Measurements from ENCODE around the gene PPP2R2C.

PPP2R2C gene

DNA sequence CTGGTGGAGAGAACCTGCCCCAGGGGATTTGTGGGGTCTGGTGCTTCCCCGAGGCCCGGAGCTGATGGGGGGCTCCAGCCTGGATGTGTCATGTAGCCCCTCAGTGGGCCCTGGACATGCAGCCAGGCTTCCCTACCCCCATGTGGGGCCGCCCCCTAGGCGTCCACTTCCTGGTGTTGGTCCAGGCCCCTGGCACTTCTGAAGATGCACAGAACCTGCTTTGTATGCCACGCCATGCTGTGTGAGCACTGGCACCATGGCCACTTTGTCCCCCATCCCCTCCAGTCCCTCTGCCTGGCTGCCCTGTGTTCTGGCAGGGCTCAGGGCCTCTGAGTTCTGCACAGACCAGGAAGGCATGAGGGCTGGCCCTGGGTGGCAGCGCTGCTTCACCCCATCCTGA lies 173.6 kb downstream of the PPP2R2C start:
- DNase-seq: no peak

DNA sequence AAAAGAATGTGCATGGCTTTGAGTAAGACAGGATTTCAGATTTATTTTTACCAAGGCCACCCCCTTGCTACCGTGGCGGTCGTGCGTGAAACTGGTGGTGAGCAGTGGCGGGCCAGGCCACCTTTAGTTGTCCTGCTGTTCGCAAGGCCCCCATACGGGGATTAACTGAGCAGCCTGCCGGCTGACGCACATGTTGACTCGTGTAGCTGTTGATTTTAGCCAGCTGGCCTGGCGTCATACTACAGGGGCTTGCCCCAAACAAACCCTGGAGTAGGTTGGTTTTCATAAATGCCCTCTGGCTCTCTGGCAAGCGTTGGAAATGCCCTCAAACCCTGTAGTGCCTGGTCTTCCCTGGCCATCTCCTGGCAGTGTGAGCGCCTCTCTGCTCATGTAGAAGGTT lies 174.4 kb downstream of the PPP2R2C start:
- DNase-seq: no peak

- no peak for DNase-seq
These were observed 175.1 kb downstream of the PPP2R2C start for GRCh38 chr4:6297266-6297815.

DNA sequence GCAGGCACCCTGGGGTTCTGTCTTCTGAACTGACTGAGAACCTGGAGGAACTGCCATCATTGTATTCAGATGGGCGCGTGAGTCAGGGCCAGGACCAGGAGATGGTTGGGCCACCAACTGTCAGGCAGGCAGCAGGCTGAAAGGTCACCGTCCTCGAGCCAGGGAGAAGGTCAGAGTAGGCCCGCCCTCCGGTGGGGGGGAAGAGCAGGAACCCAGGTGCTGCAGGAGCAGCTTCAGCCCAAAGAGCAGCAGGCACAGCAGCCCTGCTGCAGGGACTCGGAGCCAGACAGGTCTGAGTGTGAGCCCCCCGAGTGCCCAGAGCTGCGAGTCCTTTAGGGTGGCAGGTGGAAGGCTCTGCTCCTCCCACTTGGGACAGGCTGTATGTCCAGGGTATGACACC lies 176.4 kb downstream of the PPP2R2C start:
- DNase-seq: no peak

GRCh38 chr4:6295495-6295894 lies 176.9 kb downstream of the PPP2R2C start:
- no peak for DNase-seq

DNA sequence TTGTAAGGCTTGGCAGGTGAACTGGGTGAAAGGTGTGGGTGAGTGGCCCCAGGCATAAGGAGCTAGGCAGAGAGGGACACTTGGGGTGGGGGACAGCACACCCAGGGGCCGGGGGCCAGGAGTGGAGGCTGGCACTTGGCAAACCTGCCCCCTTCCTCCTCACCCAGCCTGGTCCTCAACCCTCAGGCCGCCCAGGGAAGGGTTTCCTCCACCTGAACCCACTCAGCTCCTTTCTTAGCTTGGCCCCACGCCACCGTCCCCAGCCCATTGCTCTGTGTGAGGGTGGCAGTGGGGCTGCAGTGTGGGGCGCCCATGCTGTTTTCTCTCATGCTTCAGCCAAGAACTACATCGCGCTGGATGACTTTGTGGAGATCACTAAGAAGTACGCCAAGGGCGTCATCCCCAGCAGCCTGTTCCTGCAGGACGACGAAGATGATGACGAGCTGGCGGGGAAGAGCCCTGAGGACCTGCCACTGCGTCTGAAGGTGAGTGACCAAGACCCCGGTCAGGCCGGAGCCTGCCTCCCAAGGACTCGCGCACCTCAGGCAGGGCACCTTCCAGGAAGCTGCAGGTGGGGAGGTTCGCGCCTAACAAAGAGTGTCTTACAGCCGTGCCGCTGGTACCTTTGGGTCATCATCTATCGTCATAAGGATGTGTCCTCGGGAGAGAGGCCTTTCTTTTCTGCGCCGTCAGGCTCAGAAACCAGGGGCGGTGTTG lies 177.6 kb downstream of the PPP2R2C start:
- DNase-seq: no peak

DNA sequence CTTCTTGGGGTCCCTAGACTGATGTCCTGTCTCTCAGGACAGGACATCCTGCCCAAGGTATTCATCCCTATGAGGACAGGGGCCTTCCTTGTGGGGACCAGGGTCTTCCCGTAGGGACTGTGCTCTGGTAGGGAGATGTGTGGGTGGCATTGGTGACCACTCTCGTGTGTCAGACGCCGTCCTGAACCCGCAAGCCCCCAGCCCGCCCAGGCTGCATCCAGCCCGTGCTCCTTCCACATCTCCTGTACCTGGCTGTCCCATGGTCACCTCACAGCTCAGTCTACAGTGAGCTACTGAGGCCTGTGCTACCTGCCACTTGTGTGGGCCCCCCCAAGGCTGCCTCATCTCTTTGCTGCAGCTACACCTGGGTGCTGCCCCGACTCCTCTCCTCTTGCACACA lies 178.8 kb downstream of the PPP2R2C start:
- DNase-seq: no peak

DNA sequence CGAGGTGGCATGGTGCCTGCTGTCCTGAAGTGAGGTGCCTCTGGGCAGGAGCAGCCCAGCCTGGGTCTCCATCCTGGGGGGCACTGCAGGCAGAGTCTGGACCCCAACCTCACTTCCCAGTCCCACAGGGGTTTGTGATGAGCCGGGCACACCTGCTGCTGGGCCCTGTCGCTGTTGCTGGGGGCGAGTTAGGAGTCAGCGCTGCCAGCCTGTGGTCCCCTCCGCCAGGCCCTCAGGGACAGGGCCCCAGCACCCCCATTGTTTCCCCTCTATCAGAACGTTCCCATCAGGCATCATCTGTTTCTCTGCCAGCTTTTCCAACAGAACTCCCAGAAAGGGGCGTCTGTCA lies 179.3 kb downstream of the PPP2R2C start:
- DNase-seq: no peak

DNA sequence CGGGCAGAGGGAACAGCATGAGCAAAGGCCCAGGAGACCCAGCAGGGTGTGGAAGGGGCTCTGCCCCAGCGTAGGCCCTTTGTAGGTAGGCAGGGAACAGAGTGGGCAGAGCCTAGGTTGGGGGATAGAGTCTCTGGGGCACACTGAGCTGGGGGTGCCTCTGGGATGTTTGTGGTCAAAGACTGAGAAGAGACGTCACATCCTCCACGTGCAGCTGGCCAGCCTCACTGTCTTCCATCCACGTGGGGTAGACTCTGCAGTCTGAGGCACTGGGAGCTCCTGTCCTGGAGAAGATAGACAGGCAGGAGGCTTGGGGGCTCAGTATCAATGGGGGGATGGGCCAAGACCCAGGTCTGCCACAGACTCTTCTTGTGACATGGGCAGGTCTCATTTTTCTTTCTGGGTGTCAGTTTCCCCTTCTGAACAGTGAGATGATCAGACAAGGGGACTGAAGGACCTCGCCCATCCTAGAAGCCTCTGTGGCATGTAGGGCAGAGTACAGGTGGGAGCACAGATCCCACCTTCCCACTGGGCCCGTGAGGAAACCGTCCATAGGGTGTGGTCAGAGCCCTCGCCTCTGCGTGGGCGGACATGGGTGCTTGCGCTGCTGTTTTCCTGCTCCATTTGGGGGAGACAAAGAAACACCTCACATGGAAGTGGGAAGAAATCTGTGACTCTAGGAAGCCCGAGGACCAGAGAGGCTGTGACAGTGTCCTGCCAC lies 179.9 kb downstream of the PPP2R2C start:
- no peak for DNase-seq

- no peak for DNase-seq
These were observed 180.6 kb downstream of the PPP2R2C start for GRCh38 chr4:6291784-6292297.

- DNase-seq: no peak
These were observed 181.5 kb downstream of the PPP2R2C start for GRCh38 chr4:6290769-6291547.

DNA sequence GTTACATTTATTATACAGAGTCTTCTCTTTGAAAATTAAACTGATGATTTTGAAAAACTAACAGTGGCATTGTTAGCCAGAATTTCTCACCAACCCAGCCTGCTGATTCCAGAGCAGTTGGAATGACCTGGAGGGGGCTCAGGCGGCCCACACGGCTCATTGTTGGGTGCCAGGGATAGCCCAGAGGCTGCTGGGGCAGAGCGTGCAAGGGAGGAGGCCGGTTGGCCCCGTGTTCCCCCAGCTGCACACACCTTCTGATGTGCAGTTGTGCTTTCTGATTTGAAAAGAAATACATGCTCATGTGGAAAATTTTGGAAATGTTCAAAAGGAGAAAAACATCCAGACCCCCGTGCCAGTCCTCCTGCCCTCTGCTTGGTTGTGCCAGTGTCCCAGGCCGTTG lies 182.2 kb downstream of the PPP2R2C start:
- no peak for DNase-seq

GRCh38 chr4:6288871-6289270 lies 183.5 kb downstream of the PPP2R2C start:
- no peak for DNase-seq

DNA sequence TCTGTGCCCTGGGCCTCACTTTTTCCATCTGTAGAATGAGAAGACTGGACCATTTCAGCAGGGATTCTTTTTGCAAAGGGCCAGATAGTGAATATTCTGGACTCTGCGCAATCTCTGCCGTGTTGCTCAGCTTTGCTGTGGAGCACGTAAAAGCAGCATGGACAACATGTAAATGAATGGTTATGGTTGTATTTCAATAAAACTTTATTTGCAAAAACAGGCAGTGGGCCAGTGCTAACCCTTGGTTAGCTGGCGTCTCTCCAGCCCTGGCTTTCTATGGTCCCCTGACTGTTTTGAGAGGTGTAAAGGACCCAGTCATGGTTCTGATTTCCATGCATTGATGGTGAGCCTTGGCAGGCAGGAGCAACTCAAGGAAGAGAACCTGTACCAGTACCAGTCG lies 184.1 kb downstream of the PPP2R2C start:
- no peak for DNase-seq

- DNase-seq: no peak
These were observed 185.2 kb downstream of the PPP2R2C start for GRCh38 chr4:6287017-6287788.

DNA sequence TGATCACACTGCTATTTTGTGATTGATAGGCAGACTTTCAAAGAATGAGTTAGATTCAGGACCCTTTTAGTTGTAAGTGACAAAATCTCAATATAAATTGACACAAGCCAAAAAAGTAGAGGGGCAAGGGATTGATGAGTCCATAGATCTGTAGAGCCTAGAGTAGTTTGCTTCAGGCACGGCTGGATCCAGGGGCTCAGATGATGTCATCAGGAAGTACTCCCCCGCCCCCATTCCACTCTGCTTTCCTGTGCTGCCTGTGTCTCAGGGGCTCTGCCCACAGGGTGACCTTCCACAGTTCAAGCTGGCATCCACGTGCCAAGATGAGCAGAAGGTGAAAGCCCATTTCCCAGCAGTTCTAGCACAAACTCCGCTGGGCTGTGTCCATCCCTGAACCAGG lies 189.1 kb downstream of the PPP2R2C start:
- no peak for DNase-seq

DNA sequence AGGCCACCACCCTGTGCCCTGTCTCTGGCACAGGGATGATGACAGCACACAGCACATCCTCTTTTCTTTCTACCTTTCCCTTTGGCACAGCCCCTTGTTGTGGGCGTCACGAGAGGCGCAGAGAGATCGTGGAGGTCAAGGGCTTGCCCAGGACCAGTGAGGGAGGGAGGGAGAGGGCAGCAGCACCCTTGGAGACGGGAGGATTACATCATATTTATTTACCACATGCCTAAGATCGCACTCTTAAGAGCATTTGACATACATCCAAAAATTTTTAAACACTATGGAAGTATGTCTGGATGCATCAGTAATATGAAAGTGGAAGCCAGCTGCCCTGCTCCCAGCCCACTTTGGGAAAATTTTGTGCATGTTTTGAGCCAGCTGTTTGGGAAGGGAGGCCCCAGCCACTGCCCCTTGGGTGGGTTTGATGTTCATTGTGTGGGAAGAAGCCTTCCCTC lies 190.1 kb downstream of the PPP2R2C start:
- DNase-seq: no peak

DNA sequence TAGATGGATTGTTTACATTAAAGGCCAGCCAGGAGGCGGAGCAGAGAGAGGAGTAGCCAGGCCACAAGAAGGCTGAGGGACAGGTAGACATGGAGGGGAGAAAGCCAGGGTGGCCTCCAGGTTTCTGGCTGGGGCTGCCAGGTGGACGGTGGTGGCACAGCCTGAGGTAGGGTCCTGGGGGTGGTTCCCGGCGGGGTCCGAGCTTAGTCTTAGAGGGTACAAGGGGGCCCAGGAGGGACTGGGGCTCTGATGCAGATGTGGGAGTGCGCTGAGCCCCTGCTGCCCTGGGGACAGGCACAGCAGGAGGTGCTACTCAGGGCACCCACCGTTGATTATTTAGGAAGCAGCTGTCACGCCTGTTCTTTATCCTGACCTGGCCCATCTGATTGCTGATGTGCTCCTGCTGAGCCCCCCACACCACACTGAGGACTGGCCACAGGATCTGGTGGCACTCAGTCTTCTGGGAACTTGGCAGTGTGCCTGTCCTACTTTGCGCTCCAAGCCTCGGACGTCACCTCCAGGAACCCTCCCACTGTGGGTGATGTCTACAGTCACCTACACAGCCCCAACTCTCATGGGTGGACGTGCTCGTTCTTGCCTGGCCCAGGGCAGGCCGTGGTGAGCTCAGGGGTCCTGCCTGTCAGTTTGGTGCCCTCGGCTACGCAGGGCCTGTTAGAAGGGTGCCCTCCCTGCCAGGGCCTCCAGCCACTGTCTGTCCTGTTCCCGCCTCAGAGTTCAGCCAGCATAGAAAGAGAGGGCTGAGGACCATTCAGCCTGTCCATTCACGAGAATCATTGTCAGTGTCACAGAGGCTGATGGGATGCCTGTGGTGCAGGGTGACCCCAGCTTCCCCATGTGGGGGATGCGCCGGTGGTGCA lies 190.7 kb downstream of the PPP2R2C start:
- no peak for DNase-seq

- no peak for DNase-seq
These were observed 191.9 kb downstream of the PPP2R2C start for GRCh38 chr4:6280365-6280996.

GRCh38 chr4:6279582-6280289 lies 192.7 kb downstream of the PPP2R2C start:
- no peak for DNase-seq
